ENCODE data around the gene KIF12.
"Not testable (repeated sequence)": the region's sequence is repeated elsewhere in the genome, so short reads cannot be mapped to it uniquely, and the experiment has no call there.

KIF12 gene

GRCh38 chr9:114098936-114099668, at the start of gene KIF12:
Gene KIF12, minus strand, starts transcription at chr9:114099292. Its CDS starts 16 bp downstream, at chr9:114099276.
- DNase-seq: no peak

- DNase-seq: no peak
Observed at GRCh38 chr9:114146735-114147134, 47.6 kb upstream of the KIF12 start.

- no peak for DNase-seq
Observed at GRCh38 chr9:114143234-114143633, 44.1 kb upstream of the KIF12 start.

- no peak for DNase-seq
Observed at GRCh38 chr9:114141553-114142402, 42.7 kb upstream of the KIF12 start.

GRCh38 chr9:114140850-114141249, 41.8 kb upstream of the KIF12 start:
- no peak for DNase-seq

GRCh38 chr9:114140401-114140800, 41.3 kb upstream of the KIF12 start:
- no peak for DNase-seq

GRCh38 chr9:114139071-114139470, 40.0 kb upstream of the KIF12 start:
- no peak for DNase-seq

GRCh38 chr9:114138552-114138971, 39.5 kb upstream of the KIF12 start:
- no peak for DNase-seq

GRCh38 chr9:114137831-114138230, 38.7 kb upstream of the KIF12 start:
- DNase-seq: no peak

- no peak for DNase-seq
Observed at GRCh38 chr9:114134827-114135396, 35.8 kb upstream of the KIF12 start.

- DNase-seq: no peak
Observed at GRCh38 chr9:114132550-114132918, 33.4 kb upstream of the KIF12 start.

GRCh38 chr9:114131808-114132549, 32.9 kb upstream of the KIF12 start:
- no peak for DNase-seq

- no peak for DNase-seq
Observed at GRCh38 chr9:114130624-114131277, 31.7 kb upstream of the KIF12 start.

- no peak for DNase-seq
Observed at GRCh38 chr9:114130141-114130540, 31.0 kb upstream of the KIF12 start.

- not testable (repeated sequence) for DNase-seq
Observed at GRCh38 chr9:114128759-114129158, 29.7 kb upstream of the KIF12 start.

- no peak for DNase-seq
Observed at GRCh38 chr9:114126247-114127060, 27.4 kb upstream of the KIF12 start.

GRCh38 chr9:114125476-114126013, 26.5 kb upstream of the KIF12 start:
- DNase-seq: no peak

GRCh38 chr9:114124666-114125475, 25.8 kb upstream of the KIF12 start:
- no peak for DNase-seq

GRCh38 chr9:114124138-114124537, 25.0 kb upstream of the KIF12 start:
- DNase-seq: no peak
